GM19395 (cell line): ENCODE measurements around the gene KDELR3.
"Not testable (repeated sequence)": the region's sequence is repeated elsewhere in the genome, so short reads cannot be mapped to it uniquely, and the experiment has no call there.

ENCODE experiments used
- ATAC-seq: cut with Tn5 transposase; IDR thresholded peaks from one replicate; pipeline ENCODE4 v1.9.1; 2021; ENCODE audit warnings: mild to moderate bottlenecking, moderate library complexity; ENCODE audit not compliant: unreplicated experiment

KDELR3 gene

GRCh38 chr22:38455530-38456271 lies 12.2 kb upstream of the KDELR3 start:
- no peak for ATAC-seq

- ATAC-seq: no peak
Observed at GRCh38 chr22:38456272-38456835, 11.5 kb upstream of the KDELR3 start.

GRCh38 chr22:38456841-38457699 lies 10.8 kb upstream of the KDELR3 start:
- no peak for ATAC-seq

- no peak for ATAC-seq
Observed at GRCh38 chr22:38460426-38460840, 7.5 kb upstream of the KDELR3 start.

GRCh38 chr22:38461057-38461413 lies 6.9 kb upstream of the KDELR3 start:
- ATAC-seq: no peak

- no peak for ATAC-seq
Observed at GRCh38 chr22:38461414-38462081, 6.3 kb upstream of the KDELR3 start.

- no peak for ATAC-seq
Observed at GRCh38 chr22:38462960-38463784, 4.7 kb upstream of the KDELR3 start.

- ATAC-seq: no peak
Observed at GRCh38 chr22:38464992-38465672, 2.8 kb upstream of the KDELR3 start.

GRCh38 chr22:38465673-38466490 lies 2.0 kb upstream of the KDELR3 start:
- no peak for ATAC-seq

GRCh38 chr22:38467438-38467903 lies 425 bp upstream of the KDELR3 start:
- no peak for ATAC-seq

GRCh38 chr22:38468443-38469305 lies 778 bp downstream of the KDELR3 start:
- no peak for ATAC-seq

- no peak for ATAC-seq
Observed at GRCh38 chr22:38469306-38469781, 1.4 kb downstream of the KDELR3 start.

GRCh38 chr22:38470179-38470578 lies 2.3 kb downstream of the KDELR3 start:
- not testable (repeated sequence) for ATAC-seq

- no peak for ATAC-seq
Observed at GRCh38 chr22:38471237-38471636, 3.3 kb downstream of the KDELR3 start.

- no peak for ATAC-seq
Observed at GRCh38 chr22:38474003-38474607, 6.2 kb downstream of the KDELR3 start.

- ATAC-seq: no peak
Observed at GRCh38 chr22:38477585-38477984, 9.7 kb downstream of the KDELR3 start.

GRCh38 chr22:38479096-38479837 lies 11.4 kb downstream of the KDELR3 start:
- no peak for ATAC-seq
